ENCODE results near the gene RNF181. TPM values are rescaled to one million over a fixed set of nuclear protein-coding genes. Genes with fewer than 3 reads are reported as not detected.

The RNF181 gene, protein sequence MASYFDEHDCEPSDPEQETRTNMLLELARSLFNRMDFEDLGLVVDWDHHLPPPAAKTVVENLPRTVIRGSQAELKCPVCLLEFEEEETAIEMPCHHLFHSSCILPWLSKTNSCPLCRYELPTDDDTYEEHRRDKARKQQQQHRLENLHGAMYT
- total RNA-seq (2021) (93.9 and 96.7 TPM in 2 replicates), Bru-seq, nascent RNA (percentile 72 among the genes with signal in this experiment), BruChase-seq, experiment 1, labeled RNA remaining after a 2-hour chase (percentile 80 among the genes with signal in this experiment), BruChase-seq, experiment 2, labeled RNA remaining after a 6-hour chase (percentile 86 among the genes with signal in this experiment)
- long read RNA-seq, transcript RNF181-201 (5 exons, 569 nt) = major isoform, 194 of 254 reads
- long read RNA-seq, transcript RNF181-204 (5 exons, 535 nt) = minor isoform, 12 of 254 reads
- long read RNA-seq, partial matches to known transcripts = 0 of 254 reads
- long read RNA-seq, other reads (novel, unspliced or antisense) = 46 of 254 reads

DNA sequence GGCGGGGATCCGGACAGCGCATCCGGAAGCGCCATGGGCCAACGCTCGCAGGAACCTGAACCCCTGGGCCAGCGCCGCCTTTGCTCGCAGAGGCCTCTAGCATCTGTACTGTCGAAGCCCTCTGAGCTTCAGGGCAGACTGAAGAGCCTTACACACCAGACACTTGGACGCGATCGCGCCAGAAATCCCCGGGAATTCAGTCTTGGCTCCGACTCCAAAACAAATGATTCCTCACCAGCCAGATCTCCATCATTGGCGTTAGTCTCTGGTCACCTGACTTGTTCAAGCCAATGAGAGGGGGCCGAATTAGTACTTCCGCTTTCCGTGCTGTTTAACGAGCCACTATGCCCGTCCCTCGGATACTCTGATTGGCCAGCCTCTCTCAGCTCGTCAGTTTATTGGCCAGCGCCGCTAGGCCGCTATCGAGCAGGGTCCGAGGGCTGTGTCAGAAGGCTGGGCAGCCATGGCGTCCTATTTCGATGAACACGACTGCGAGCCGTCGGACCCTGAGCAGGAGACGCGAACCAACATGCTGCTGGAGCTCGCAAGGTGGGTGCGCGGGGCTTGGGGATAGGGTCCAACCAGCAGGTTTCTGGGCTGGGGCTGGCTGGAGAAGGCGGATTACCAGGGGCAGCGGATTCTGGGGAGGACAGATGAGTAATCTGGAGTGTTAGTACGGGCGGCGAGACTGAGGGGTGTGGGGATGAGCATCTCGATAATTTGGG is at the start of gene RNF181:
RNF181 (plus strand) TSS at position 445 of the 725 bp plus-strand sequence; CDS start at position 464, 19 bp downstream.
- peak within 1 kb of the TSS; percentile 80 for H3K4me2 ChIP-seq
- no peaks in the 10 kb centered on the region for H4K20me1 ChIP-seq (ENCODE audit: insufficient read depth)
- H3K4me1 ChIP-seq (replicated peaks; ENCODE audit: insufficient read depth) = peaks cover 23% of the 10 kb centered on the region
- H3K9me2 ChIP-seq (ENCODE audit: insufficient read depth) = no peaks in the 10 kb centered on the region
- no peak for TF ChIP-seq EZH2 (IDR thresholded peaks at IDR 0.05; ENCODE audit: low read depth)
- TF ChIP-seq, protein P1, sequence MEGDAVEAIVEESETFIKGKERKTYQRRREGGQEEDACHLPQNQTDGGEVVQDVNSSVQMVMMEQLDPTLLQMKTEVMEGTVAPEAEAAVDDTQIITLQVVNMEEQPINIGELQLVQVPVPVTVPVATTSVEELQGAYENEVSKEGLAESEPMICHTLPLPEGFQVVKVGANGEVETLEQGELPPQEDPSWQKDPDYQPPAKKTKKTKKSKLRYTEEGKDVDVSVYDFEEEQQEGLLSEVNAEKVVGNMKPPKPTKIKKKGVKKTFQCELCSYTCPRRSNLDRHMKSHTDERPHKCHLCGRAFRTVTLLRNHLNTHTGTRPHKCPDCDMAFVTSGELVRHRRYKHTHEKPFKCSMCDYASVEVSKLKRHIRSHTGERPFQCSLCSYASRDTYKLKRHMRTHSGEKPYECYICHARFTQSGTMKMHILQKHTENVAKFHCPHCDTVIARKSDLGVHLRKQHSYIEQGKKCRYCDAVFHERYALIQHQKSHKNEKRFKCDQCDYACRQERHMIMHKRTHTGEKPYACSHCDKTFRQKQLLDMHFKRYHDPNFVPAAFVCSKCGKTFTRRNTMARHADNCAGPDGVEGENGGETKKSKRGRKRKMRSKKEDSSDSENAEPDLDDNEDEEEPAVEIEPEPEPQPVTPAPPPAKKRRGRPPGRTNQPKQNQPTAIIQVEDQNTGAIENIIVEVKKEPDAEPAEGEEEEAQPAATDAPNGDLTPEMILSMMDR (conservative IDR thresholded peaks at IDR 0.05) = no peak
- H3K27ac ChIP-seq = peak within 1 kb of the TSS; percentile 53
- peak within 1 kb of the TSS; percentile 86 for H2AFZ ChIP-seq
- peaks cover 11% of the 10 kb centered on the region for H3F3A ChIP-seq (ENCODE audit: insufficient read depth, low read depth)
- peak within 1 kb of the TSS; percentile 86 for H3K4me3 ChIP-seq
- H3K9me3 ChIP-seq (ENCODE audit: insufficient read depth, low read depth) = no peaks in the 10 kb centered on the region
- POLR2A ChIA-PET (ENCODE audit: unreplicated experiment) = interaction anchor here (0.7 to 1.6 kb wide), 8 partner anchors 16 to 366 kb away, joined by 3 to 20 read pairs (median 4); partner anchors contain the start of genes C2orf68, GGCX and VAMP8
- peaks cover 30% of the 10 kb centered on the region for H3K79me2 ChIP-seq (ENCODE audit: low read depth)
- peak; percentile 88 to 96 for DNase-seq
- CTCF ChIA-PET = interaction anchor here (0.7 kb wide), 1 partner anchor 42 kb away, joined by 3 read pairs; no protein-coding TSS in a partner anchor
- BruUV-seq (replicated peaks) = no TSS peak
- intact Hi-C loops (cut with micrococcal nuclease; ENCODE audit: unreplicated experiment) = no loop called here
- no peaks in the 10 kb centered on the region for H3K27me3 ChIP-seq (ENCODE audit: insufficient read depth, low read depth)
- peaks cover 8% of the 10 kb centered on the region; the same call in 1 of the 2 replicates for H3K36me3 ChIP-seq (ENCODE audit: low read depth)

DNA sequence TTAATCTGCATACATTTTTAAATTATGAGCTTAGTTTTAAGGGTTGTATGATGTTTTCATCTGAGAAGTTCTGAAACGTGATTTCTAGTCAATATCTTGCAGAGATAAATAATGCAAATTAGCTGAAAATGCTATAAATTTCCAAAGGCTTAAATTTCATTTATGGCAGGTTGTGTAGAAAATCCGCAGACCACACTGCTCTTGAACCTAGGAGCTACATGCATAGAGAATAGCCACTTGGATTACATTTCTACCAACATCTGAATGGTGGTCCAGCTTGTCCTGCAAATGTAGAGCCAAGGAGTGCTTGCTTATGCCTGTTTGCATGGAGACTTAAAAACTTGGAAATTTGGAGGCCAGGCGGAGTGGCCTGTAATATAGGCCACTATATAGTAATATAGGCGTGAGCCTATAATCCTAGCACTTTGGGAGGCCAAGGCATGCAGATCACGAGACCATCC is 49.7 kb upstream of the RNF181 start:
- H3K36me3 ChIP-seq (ENCODE audit: low read depth) = peaks cover 42% of the 10 kb centered on the region
- peaks cover 25% of the 10 kb centered on the region for H3K4me1 ChIP-seq (replicated peaks; ENCODE audit: insufficient read depth)
- H3K4me2 ChIP-seq = no peak overlapping the region
- intact Hi-C loops (cut with micrococcal nuclease; ENCODE audit: unreplicated experiment) = no loop called here
- no peak for DNase-seq
- ChIA-PET POLR2A (ENCODE audit: unreplicated experiment) (interaction anchor here (0.6 to 1.0 kb wide), 5 partner anchors 11 to 489 kb away, joined by 3 to 5 read pairs (median 3); no protein-coding TSS in a partner anchor), CTCF (no interaction called here)
- TF ChIP-seq, protein P1 (conservative IDR thresholded peaks at IDR 0.05) = no peak
- TF ChIP-seq EZH2 (IDR thresholded peaks at IDR 0.05; ENCODE audit: low read depth) = no peak
- no peaks in the 10 kb centered on the region for H3K9me3 ChIP-seq (ENCODE audit: insufficient read depth, low read depth)
- H3K27ac ChIP-seq = no peak overlapping the region; the same call in 1 of the 2 replicates
- BruUV-seq (replicated peaks) = no TSS peak
- peaks cover 55% of the 10 kb centered on the region for H4K20me1 ChIP-seq (ENCODE audit: insufficient read depth)
- peaks cover 29% of the 10 kb centered on the region for H3K79me2 ChIP-seq (ENCODE audit: low read depth)
- H3K4me3 ChIP-seq = no peak overlapping the region
- H3K27me3 ChIP-seq (ENCODE audit: insufficient read depth, low read depth) = no peaks in the 10 kb centered on the region
- no peaks in the 10 kb centered on the region for H3K9me2 ChIP-seq (ENCODE audit: insufficient read depth)
- peaks cover 91% of the 10 kb centered on the region for H3F3A ChIP-seq (ENCODE audit: insufficient read depth, low read depth)
- no peak overlapping the region for H2AFZ ChIP-seq
